ENCODE measurements around the gene AK6.
A peak's percentile ranks its signal among the peaks of the same experiment; 100 is the strongest.
"Not testable (repeated sequence)": the region's sequence is repeated elsewhere in the genome, so short reads cannot be mapped to it uniquely, and the experiment has no call there.

Gene AK6

DNA sequence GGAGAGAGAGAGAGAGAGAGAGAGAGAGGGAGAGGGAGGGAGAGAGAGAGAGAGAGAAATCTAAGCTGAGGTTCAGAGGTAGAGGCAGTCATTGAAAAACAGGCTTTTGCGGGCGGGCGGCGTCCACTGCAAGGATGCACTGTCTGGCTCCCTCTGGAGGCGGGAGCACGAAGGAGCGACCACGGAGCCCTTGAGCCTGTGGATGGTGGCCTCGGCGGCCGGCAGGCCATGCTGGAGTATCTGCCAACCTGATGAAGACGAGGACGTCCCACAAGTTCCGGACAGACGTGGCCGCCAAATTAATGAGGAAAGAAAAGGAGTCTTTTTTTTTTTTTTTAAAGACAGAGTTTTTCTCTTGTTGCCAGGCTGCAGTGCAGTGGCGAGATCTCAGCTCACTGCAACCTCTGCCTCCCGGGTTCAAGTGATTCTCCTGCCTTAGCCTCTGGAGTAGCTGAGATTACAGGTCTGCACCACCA lies 34.5 kb downstream of the AK6 start:
- DNase-seq, result peak; percentile 66

GRCh38 chr5:69333668-69334315 lies 35.5 kb downstream of the AK6 start:
- not testable (repeated sequence) for DNase-seq

DNA sequence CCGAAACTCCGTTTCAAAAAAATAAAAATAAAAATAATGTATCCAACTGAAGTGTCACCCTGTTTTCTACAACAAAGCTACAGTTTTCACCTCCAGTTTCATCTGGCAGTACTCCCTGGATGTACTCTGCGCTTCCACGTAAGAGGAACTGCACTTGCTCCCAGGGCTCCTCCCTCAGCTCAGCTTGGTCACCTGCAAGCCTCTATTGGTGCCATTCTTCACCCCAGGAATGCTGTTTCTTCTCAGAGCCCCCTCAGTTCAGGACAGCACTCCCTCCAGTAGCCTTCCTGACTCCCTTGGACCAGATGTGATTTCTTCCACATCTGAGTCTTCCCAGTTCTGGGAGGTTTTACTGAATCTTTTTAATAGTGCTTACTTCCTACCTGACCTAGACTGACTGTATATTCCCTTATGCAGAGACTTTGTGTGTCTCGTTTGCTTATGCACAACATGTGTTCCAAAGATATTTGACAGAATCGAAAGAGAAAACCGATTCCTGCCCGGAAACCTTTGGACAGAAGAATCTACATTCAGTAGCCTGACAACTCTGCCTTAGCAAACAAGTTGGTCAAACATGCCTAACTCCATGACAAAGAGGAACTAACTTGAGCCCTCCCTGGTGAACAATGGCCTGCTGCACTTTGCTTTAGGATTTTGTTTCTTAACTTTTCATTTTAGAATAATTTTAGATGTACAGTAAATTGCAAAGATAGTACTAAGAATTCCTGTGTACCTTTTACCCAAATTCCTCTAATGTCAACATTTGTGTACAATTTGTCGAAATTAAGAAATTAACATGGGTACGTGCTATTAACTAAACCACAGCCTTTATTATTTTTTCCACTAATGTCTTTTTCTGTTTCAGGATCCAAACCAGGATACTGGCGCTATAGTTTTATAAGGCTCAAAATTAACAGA lies 37.5 kb downstream of the AK6 start:
- DNase-seq, result no peak

- DNase-seq, result no peak
These were observed 39.3 kb downstream of the AK6 start for GRCh38 chr5:69329905-69330489.

DNA sequence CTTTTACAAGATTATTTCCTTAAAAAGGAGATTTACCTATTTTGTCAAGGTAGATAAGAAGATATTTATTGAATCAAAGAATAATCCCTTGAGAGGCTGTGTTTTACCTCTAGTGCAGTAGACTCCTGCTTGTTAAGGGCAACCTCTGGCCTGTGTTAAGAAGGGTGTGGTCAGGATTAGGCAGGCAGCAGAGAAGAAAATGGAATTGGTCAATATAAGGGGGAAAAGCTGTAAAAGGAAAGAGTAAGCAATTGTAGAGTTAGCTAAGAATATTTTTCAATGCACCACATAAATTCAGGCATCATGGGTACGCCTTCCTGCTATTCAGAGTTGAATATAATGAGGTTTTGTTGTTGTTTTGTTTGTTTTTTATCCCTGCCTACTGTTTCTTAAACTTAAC lies 43.0 kb downstream of the AK6 start:
- DNase-seq, result no peak

DNA sequence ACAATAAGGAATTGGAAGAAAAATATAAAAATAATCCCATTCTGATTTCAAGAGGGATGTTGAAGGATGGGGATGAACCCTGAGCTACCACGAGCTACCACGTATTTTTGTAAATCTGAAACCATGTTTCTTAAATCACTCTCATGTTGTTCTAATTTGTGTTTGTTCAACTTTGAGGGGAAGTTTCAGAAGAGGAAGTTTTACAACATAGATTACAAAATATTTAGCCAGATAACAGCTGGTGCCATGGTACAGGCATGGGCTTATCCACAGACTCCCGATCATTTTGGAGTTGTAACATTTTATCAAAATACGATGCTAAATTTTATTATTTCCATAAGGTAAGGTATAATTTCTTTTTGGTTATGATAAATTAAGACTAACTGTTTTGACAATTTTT lies 51.9 kb downstream of the AK6 start:
- DNase-seq, result no peak

- DNase-seq, result no peak
These were observed 53.3 kb downstream of the AK6 start for GRCh38 chr5:69315972-69316371.

GRCh38 chr5:69313428-69313827 lies 55.9 kb downstream of the AK6 start:
- DNase-seq, result no peak

DNA sequence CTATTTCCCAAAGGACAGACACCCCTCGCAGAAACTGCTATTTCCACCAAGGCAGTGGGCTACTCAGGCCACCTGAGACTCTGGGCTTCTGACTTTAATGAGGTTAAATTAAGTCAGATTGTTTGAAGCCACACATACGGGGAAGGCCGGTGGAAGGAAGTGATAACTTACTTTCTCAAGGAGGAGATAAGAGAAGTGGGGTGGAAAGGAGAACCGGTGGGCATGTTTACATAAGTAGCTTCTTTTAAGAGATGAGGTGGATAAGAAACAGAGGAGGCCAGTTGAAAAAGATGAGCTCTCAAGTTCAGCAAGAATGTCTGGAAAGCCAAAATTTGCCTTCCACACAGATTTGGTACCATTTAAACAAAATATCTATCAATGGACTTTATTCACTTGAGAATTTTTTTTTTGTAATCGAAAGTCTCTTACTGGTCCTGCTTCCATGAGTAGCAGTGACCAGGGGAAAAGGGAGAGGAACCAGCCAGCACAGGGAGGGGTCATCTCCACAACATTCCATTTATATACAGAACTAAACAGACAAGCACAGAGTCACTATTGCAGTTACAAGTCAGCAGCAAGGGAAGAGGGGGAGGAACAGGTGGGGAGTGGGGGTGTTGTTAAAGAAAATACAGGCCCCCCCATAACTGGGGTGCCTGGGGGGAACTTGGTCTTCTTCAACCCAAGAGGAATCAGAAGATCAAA lies 56.7 kb downstream of the AK6 start:
- no peak for DNase-seq

GRCh38 chr5:69309380-69309779 lies 59.9 kb downstream of the AK6 start:
- no peak for DNase-seq

- no peak for DNase-seq
These were observed 61.2 kb downstream of the AK6 start for GRCh38 chr5:69308046-69308553.

GRCh38 chr5:69305512-69305911 lies 63.8 kb downstream of the AK6 start:
- DNase-seq, result no peak
